ENCODE data around the gene GSTO2.
"Not testable (repeated sequence)": the region's sequence is repeated elsewhere in the genome, so short reads cannot be mapped to it uniquely, and the experiment has no call there.

GSTO2 gene

DNA sequence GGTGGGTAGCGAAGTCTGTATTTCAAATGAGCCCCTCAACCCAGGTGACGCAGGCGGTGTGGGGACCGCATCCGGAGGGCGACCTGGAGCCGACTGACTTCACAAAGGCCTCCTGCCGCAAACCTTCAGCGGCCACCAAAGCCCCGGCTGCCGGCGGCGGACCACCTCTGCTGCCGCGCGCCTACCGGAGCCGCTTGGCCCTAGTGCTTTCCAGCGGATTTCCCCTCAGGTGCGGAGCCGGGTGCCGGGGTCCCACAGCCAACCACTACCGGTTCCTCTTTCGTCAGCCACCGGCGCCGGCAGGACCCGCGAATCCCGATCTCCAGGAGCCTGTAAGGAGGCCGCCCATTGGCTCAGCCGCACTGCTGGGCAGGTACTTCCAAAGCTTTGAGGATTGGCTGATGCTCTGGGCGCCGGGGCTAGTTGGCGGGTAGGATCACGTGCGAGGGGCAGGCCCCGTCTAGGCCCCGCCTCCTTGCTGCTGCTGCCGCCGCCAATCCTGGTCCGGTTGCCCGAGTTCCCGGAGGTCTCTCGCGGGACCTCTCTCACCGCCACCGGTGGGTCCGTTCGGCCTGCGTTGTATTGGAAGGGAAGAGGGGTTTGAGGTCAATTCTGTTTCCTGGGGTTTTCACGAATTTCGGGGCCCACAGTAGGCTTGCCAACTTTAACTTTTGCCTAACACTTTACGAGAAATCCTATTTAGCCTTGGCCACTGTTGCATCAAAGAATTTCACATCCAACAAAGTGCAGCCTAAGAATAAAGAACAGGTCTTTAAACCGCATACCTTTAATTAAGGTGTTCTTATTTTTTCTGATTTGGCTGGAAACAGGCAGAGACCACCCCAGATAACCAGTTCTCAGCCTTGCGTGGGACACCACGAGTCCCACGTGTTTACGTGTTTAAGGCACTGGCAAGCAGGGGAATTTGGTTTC lies at the start of gene GSTO2:
Gene GSTO2 (plus strand): TSS at position 472 of the 933 bp plus-strand sequence. CDS start 5,732 bp downstream, outside the sequence.
- DNase-seq (ENCODE audit: low spot score) (peak; percentile 89), FAIRE-seq (no peak)

GRCh38 chr10:104220522-104220921 lies 48.5 kb upstream of the GSTO2 start:
- DNase-seq (ENCODE audit: low spot score): no peak
- FAIRE-seq: no peak

- no peak for FAIRE-seq
- DNase-seq (ENCODE audit: low spot score): no peak
Measured at GRCh38 chr10:104223304-104223703, 45.7 kb upstream of the GSTO2 start.

- DNase-seq (ENCODE audit: low spot score) (no peak), FAIRE-seq (no peak)
Measured at GRCh38 chr10:104230490-104230889, 38.5 kb upstream of the GSTO2 start.

DNA sequence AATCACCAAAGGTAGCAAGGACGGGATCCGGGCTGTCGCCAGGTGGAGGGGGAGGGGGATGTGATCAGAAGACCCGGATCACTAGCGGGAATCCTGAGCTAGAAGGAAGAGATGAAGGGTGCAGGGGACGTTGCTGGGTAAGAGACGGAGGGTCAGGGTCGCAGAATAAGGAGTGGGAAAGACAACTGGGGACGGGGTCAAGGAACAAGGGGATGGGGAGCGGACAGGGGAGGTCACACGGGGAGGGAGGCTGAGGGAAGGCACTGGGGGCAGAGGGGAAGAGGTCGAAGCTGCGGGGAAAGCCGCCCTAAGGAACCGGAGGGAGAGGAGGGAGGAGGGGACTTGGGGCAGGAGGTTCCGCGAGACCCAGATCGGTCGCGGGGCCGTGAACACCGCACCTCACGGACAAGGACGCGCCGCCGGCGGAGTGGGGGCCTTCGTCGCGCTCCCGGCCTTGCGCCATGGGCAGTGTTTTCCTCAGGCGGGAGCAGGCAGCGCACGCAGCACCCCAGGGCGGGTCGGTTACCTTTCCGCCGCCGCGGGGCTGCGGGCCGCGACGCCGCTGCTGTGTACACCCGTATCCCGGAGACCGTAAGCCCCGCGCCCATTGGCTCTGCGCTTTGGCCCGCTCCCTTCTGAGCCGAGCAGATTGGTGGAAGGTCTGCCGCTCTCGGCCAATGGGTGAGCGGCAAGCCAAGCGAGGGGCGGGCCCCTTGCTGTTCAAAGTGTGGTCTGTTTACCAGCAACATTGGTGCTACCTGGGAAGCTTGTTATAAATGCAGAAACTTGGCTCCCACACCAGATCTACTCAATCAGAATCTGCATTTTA lies 37.0 kb upstream of the GSTO2 start, which contains the start of gene CFAP43:
Gene CFAP43 (minus strand): TSS at position 581 of the 829 bp plus-strand sequence. CDS start 118 bp downstream, at position 463.
- FAIRE-seq (peak; percentile 100), DNase-seq (ENCODE audit: low spot score) (peak; percentile 100)

DNA sequence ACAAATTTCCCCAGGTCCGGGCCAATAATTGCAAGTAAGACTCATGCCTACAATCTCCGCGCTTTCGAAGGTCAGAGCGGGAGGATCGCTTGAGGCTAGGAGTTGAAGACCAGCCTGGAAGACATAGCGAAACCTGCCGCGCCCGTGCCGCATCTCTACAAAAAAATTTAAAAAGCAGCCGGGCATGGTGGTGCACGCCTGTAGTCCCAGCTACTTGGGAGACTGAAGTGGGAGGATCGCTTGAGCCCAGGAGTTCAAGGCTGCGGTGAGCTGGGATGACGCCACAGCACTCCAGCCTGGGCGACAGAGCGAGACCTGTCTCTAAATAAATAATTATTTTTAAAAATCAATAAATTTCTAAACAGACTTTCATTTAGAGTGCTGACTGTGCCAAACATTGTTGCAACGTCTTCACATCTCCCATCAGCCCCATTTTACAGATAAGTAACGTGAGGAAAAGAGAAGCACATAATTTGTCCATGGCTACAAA lies 36.3 kb upstream of the GSTO2 start:
- DNase-seq (ENCODE audit: low spot score) (no peak), FAIRE-seq (no peak)

DNA sequence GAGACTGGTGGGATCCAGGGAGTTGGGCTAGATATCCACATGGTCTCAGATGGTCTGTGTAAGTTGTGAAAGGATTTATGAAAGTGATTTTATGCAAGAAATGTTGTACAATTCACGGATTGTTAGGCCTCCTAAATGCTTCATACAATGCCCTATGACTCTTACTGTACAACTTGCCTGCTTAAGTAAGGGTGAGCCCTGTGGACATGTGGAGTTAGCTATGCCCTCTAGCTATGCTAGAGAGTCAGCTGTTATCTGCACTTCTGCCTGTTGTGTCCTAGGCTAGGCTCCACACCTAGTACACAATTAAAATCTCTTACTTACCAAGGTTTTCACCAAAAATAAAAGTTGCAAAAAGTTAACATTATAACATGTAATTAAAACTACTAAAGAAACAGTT lies 35.2 kb upstream of the GSTO2 start:
- no peak for DNase-seq (ENCODE audit: low spot score)
- no peak for FAIRE-seq

DNA sequence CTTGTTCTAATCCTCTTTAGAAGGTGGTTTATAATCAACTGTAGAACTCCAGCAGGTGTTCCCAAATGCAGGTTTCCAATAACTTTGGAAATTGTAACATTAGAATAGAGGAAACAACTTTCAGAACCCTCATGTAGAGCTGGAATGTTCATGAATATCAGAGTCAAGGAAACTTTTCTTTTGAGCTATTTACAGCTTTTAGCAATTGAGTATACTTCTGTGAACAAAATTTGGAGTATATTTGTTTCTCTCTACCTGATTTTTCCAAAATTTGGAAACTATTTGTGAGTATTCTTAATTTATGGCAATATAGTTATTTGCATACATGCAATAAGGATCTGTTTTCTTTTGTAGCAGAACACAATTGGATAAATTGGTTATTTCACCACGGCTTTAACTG lies 34.0 kb upstream of the GSTO2 start:
- FAIRE-seq (no peak), DNase-seq (ENCODE audit: low spot score) (no peak)

DNA sequence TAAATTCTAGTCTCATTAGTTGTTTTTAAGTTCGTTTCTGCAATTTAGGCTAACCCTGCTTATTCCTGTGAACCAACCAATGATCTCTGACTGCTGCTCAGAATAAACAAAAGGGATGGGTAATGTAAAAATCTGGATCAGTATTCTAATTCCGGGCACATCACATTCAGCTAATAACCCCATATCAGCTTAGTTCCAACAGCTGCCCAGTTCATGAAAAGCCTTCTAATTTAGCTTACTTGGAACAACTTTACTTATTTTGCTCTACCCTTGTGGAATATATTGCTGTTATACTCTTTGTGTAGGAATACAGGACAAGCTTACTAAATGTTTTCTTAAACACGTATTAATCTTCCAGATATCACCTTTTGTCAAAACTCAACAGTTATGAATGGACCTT lies 33.2 kb upstream of the GSTO2 start:
- DNase-seq (ENCODE audit: low spot score) (no peak), FAIRE-seq (no peak)

- DNase-seq (ENCODE audit: low spot score) (no peak), FAIRE-seq (no peak)
Measured at GRCh38 chr10:104240078-104240477, 28.9 kb upstream of the GSTO2 start.

DNA sequence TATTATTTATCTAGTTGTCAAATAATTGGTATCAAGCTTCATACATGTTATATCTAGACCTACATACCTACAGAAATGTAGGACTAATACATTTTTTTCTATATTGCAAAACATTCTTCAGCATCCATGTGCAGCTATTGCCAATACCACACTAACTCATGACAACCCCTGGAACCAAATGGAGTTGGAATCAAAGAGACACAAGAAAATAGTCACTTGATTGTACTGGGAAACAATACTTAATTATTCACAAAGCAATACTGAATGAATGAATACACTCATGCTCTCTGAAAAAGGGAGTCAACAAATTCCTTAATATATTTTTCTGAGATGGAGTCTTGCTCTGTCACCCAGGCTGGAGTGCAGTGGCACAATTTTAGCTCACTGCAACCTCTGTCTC lies 26.4 kb upstream of the GSTO2 start:
- FAIRE-seq (no peak), DNase-seq (ENCODE audit: low spot score) (no peak)

GRCh38 chr10:104243009-104243408 lies 26.0 kb upstream of the GSTO2 start:
- DNase-seq (ENCODE audit: low spot score); FAIRE-seq: not testable (repeated sequence)

GRCh38 chr10:104243512-104243911 lies 25.5 kb upstream of the GSTO2 start:
- FAIRE-seq (no peak), DNase-seq (ENCODE audit: low spot score) (no peak)

GRCh38 chr10:104245066-104245632 lies 23.8 kb upstream of the GSTO2 start:
- no peak for FAIRE-seq

DNA sequence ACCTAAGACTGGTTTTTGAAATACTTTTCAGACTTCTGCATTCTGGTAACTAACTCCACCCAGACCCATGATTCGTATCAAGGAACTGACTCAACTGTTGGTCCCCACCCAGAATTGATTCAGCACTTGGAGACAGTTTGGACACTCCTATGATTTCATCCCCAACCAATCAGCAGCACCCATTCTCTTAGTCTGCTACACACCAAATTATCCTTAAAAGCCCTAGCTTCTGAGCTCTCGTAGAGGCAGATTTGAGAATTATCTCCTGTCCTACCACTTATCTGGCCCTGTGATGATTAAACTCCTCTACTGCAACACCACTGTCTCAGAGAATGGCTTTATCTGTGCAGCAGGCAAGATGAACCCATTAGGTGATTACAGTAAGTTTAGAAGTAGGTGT lies 22.0 kb upstream of the GSTO2 start:
- no peak for FAIRE-seq
- DNase-seq (ENCODE audit: low spot score): no peak

More at GRCh38 chr10:104245066-104245632, 23.8 kb upstream of the GSTO2 start:
- no peak for DNase-seq (ENCODE audit: low spot score)

- DNase-seq (ENCODE audit: low spot score) (no peak), FAIRE-seq (no peak)
Measured at GRCh38 chr10:104247513-104248146, 21.4 kb upstream of the GSTO2 start.

GRCh38 chr10:104248931-104249330 lies 20.1 kb upstream of the GSTO2 start:
- FAIRE-seq; DNase-seq (ENCODE audit: low spot score): not testable (repeated sequence)

DNA sequence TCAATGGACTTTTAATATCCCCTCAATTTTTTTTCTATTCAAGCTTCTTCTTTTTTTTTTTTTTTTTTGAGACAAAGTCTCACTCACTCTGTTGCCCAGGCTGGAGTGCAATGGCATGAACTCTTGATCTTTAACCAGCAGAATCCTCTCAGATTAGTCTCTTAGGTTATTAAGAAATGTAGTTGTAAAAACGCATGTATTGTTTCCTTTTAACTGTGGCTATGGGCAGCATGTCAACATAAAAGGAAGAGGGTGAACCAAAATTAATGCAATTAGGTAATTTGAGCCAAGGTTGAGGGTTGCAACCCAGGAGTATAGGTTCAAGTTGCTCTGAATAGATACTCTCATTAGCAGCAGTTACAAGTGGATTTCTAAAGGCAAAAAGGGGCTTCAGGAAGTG lies 18.6 kb upstream of the GSTO2 start:
- FAIRE-seq: no peak
- DNase-seq (ENCODE audit: low spot score): no peak

GRCh38 chr10:104251443-104251842 lies 17.5 kb upstream of the GSTO2 start:
- no peak for FAIRE-seq

DNA sequence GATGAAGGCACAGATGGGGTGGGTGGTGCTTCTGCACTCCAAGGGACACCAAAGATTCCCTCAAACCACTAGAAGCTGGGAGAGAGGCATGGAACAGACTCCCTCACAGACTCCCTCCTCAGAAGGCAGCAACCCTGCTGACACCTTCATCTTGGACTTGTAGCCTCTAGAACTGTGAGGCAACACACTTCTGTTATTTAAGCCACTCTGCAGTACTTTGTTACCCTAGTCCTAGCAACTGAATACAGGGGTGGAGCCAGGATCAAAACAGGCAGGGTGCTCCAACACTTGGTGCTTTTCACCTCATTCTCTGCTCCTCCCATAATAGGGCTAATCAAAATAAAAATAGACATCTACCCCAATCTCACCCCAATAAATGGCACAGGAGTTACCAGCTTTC lies 16.6 kb upstream of the GSTO2 start:
- DNase-seq (ENCODE audit: low spot score) (no peak), FAIRE-seq (no peak)

More at GRCh38 chr10:104251443-104251842, 17.5 kb upstream of the GSTO2 start:
- DNase-seq (ENCODE audit: low spot score): no peak

DNA sequence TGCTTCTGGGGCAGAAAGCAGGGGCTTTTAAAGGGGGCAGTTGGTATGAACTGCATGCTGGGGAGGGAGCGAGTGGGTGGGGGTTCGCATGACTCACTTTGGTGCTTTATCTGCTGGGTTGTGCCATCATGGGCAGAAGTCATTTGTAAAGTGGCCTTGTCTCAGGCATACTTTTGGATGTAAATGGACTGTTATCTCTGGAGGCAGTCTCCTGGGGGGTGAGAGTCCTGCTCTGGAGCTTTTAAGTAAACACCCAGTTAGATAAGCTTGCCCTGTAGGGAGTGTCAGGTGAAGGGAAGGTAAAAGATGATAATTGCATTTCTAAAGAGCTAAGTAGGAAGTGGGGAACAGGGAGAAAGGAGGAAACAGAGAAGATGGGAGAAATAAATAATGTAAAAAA lies 15.9 kb upstream of the GSTO2 start:
- no peak for FAIRE-seq
- DNase-seq (ENCODE audit: low spot score): no peak

Data from urothelium cell line (cell line).